Forelimb muscle (tissue), 1 donor: ENCODE measurements around the gene HCN1. TPM values are rescaled to one million over a fixed set of nuclear protein-coding genes. Genes with fewer than 3 reads are reported as not detected.
"Not testable (repeated sequence)": the region's sequence is repeated elsewhere in the genome, so short reads cannot be mapped to it uniquely, and the experiment has no call there.

Experiments used
- DNase-seq: peaks from one replicate; pipeline ENCODE4 v3.0.0-alpha.2; 2013; ENCODE audit warnings: low read depth
- polyA plus RNA-seq: library from polyadenylated mRNA; unstranded; fragments of 120-200 nt; gene quantifications from one replicate; pipeline ENCODE4 v1.2.1, GENCODE V29; 2013; ENCODE audit not compliant: insufficient read length

Gene HCN1
- polyA plus RNA-seq, 1 donor = 3.1 TPM

DNA sequence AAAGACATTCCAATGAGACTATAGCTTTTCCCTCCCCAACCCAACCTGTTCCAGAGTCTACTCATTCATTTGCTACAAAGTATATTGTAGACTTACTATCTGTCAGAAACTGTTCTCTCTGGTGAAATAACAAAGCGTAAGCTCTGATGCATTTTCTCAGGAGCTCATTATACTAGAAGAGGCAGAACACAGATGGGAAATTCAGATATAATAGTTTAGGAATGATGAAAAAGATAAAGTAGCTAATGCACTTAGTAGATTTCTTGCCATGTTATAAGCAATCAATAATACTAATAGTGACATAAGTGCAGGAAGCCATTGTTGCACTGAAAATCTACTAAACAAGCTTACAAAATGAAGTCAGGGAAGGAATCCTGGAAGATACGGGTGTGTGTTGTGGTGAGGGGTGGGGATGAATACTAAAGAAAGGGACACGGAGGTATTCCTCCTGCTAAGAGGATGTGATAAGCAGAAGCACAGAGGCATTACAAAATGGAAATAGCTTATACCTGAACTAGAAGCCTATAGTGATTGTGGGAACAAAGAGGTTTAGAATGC, 78.2 kb downstream of the HCN1 start:
- DNase-seq = no peak

DNA sequence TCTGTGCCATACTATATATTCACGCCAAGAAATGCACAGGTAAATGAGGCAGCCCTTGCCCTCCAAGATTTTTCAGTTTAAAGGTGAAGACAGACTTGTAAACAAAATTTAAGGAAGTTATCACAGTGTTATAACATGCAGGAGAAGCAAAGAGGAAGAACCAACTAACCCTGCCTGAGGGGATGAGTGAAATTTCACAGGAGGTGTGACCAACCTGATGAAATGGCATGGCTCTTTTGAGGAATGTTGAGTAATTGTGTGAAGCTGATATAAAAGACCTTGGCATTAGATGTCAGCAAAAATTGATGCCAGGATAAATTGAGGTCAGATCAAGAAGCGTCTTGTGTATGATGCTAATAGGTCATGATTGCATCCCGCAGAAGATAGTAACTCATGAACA, 86.5 kb downstream of the HCN1 start:
- DNase-seq = no peak

DNA sequence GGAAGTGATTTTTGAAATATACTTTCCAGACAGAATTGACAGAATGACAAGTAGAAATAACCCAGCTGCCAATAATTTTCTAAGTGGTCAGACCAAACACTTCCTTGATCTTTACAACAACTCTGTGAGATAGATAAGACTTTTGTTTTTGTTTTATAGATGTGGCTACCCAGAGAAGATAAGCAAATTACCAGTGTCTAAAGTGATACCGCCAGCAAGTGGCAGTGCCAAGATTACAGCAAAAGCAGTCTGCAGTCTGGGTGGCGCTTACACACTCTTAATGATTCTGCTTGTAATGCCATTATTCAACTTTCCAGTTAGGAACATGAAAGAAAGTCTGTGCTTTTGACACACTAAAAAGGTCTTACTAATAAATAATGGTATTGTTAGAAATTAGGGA, 92.1 kb downstream of the HCN1 start:
- DNase-seq = no peak

DNA sequence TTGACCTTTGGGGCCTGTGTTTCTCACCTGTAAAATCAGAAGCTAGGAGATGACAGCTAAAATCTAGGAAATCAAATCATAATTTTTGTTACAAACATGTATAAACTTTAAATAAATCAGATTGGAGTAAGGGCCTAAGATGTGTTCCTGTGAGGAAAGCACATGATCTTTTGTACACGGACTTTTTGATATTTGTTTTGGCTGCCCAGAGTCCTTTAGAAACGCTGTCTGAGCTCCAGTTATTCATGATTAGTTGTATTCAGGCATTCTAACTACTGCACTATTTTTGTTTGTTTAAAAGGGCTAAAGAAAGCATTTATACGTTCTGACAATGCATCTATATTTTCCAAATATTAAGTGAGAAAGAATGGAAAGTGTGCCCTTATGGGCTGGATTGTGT, 94.8 kb downstream of the HCN1 start:
- no peak for DNase-seq

DNA sequence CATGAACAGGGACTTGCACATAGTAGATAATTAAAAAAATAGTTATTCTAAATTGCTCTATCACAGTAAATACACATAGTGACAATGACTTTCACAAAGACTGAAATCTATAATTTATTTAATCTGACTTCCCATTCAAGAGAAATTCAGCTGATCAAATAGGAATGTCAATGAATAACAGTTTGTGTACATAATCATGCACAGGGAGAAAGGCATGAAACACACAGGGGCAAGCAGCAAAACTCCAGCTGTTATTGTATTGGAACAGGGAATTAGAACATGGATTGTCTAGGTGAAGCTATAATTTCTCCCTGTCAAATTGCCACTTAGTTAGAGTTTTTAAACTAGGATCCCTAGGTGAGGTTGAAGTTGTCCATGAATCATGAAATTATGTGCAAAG, 99.9 kb downstream of the HCN1 start:
- no peak for DNase-seq

DNA sequence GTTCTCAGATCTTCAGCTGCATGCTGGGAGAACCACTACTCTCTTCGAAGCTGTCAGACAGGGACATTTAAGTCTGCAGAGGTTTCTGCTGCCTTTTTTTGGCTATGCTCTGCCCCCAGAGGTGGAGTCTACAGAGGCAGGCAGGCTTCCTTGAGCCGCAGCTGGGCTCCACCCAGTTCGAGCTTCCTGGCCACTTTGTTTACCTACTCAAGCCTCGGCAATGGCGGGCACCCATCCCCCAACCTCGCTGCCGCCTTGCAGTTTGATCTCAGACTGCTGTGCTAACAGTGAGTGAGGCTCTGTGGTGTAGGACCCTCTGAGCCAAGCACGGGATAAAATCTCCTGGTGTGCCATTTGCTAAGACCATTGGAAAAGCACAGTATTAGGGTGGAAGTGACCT, 110.2 kb downstream of the HCN1 start:
- DNase-seq = not testable (repeated sequence)

DNA sequence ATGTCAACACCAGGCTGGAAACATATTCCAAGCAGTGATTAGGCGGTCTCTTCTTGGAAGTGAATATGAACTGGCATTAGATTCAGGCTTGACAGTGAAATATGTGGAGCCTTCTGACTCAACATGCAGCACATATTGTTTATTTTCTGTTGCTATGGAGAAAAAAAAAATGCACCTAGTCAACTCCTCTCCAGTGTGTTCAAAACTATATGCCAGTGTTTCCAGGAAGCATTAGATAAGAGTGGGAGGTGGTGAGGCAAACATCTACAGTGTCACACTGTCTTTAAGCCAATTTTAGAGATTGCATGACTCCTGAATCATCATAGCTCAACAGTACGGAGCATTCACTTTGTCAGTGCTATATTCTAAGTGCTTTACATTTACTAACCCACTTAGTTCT, 117.9 kb downstream of the HCN1 start:
- DNase-seq = no peak

DNA sequence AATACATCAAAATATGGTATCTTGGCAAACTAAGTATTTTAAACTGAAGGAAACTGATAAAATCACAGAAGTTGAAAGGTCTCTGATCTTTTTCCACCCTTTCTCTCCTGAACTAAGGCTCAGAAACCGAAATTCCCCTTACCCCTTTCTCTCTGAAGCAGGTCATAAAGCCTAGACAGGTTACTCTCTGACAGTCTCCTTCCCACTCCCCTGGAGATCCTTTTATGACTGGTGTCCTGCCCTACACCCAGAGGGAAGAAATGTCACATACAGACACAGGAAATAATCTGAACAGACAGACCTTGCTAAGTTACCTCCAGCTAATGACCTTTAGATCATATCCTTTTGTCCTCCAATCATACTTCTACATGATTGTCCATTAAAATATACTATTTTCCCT, 127.4 kb downstream of the HCN1 start:
- no peak for DNase-seq

DNA sequence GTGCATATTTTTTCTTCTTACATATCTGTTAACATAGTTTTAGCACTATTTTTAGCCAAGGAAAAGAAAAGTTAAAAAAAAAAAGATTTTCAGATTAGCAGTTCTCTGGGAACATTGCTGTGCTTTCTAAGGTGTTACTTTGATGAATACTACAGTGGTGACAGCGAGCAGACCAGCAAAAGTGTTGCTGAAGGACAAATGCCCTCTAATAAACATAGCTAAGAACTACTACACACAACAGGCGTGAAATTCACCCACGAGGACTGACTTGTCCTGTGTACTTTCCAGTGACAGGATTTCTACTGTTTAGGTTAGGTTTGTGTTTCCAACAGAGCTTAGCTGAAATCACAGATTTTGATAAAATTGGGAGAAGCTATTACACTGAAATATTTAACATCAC, 153.8 kb downstream of the HCN1 start:
- DNase-seq = no peak

DNA sequence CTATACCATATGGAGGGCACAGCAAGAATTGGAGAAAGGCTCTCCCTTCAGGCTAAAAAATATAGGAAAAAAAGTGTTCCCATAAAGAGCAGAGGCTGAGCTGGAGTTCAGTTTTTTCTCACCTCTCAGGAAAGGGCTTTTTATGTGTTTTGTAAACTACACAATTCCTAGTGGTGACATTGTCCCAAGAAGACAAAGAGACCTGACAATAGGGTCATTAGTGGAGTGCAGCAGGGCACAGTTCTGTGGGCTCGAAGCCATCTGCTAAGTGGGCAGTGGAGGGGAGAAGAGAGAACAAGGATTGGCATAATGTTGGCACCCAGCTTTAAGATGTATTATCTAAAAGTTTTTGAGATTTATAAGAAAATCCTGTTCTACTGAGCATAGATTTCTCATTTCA, 162.5 kb downstream of the HCN1 start:
- no peak for DNase-seq

DNA sequence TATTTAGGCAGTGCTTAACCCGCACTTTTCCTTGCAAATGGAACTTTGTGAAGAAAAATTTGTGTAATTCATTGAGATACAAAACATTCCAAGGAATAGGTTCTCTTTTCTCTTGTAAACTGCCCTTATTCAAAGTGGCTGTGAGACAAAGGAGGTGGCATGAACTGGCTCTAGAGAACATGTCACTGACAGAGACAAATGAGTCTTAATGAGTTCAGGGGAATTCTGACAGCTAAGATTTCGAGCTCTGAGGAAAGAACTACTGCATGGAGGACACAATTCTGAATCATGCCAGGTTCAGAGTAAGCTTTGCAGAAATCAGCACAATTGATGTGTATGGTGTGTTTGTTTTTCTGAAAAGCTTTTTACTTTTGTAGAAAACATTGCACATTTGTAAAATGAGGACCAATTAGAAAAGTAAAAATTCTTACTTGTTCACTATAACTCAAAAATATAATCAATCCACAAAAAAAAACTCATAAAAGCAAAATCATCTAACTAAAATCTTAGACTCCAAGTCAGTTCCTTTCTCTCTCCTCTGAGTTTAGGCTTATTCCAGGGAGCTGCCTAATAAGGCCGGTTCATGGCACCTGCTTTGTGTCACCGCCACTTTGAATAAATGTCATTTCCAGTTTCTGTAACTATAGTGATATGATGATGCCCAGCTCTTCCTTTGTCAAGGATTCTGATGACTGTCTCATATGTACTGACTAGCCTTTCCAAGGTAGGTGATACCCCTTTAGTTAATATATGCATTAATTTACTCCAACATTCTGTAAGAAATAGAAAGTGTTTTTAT, 163.2 kb downstream of the HCN1 start:
- DNase-seq = no peak

DNA sequence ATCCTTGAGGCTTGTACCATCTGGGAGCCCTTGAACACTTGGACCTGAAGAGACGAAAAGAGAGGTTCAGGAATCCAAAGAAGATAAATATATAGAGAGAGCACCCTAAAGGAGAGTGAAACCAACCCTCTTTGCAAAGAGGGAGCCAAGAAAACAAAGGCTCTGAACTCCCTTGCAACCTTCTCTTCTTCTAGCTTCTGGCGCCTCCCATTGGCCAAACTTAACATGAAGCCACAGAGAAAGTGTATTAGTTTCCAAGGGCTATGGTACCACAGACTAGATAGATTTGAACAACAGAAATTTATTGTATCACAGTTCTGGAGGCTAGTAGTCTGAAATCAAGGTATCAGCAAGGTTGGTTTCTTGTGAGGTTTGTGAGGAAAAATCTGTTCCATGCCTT, 175.1 kb downstream of the HCN1 start:
- no peak for DNase-seq

DNA sequence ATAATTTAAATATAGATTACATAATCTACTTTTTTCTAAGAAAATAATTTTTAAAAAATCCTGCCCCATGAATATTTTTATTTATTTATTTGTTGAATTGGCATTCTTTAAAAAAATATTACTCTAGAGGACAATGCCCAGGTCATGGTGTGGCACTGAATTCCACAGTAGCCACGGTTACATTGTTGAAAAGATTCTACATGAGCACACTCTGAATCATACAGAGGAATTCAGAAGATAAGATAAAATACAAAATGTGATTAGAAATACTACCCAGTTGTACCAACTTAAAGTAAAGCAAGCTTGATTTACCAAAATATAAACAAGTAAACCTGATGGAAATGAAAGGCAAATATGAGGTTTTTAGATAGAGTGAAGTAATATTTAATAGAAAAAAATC, 183.7 kb downstream of the HCN1 start:
- DNase-seq = no peak

DNA sequence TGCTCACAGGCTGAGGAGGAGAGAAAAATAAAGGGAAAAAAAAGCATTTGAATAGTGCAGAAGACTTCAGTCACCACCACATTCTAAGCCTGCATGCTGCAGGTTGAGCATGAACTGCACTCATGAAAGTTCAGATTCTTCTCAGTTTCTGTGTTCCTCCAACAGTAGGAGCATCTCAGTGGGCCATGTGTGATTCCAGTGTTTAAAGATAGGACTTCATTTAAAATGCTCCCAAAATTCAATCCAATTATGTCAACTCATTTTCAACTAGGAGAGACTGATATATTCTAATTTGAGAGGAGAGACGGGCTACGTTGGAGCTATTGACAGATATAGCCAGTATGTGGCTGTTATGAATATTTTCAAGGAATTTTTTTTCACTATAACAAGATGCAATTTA, 186.8 kb downstream of the HCN1 start:
- DNase-seq = no peak

DNA sequence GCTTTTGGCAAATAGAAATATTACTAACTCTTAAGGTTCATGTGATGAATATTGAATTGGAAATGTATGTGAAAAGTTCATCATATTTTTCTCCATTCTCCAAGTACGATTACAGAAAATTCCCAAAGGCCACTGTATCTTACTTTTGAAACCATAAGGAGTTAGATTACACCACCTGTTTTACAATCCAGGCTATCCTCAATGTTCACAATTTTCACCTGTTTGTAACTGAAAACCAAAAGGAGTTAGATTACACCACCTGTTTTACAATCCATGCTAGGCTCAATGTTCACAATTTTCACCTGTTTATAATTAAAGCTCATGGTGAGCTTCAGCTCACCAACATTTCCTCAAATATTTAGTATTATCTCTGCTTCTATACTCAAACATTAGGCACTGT, 188.0 kb downstream of the HCN1 start:
- DNase-seq = no peak

DNA sequence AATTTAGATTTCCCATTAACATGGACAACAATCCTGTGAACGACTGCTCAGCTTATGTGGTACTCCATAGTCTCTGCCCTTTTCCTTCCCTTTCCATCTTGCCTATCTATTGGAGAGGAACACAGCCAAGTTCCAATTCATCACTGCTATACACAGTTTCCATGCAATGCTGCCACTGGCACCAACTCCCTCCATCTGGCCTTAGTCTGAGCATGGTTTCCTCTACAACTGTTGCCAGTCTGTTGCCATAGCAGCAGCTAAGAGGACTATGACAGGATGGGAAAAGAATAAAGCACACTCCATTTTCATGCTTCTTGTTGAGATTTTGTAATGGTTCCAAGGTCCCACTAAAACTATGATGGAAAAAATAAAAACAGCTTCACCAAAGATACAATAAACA, 189.0 kb downstream of the HCN1 start:
- peak; percentile 6 for DNase-seq

DNA sequence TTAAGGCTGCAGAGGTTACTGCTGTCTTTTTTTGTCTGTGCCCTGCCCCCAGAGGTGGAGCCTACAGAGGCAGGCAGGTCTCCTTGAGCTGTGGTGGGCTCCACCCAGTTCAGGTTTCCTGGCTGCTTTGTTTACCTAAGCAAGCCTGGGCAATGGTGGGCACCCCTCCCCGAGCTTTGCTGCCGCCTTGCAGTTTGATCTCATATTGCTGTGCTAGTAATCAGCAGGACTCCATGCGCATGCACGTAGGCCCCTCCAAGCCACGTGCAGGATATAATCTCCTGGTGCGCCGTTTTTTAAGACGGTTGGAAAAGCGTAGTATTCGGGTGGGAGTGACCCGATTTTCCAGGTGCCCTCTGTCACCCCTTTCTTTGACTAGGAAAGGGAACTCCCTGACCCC, 197.2 kb downstream of the HCN1 start:
- not testable (repeated sequence) for DNase-seq

DNA sequence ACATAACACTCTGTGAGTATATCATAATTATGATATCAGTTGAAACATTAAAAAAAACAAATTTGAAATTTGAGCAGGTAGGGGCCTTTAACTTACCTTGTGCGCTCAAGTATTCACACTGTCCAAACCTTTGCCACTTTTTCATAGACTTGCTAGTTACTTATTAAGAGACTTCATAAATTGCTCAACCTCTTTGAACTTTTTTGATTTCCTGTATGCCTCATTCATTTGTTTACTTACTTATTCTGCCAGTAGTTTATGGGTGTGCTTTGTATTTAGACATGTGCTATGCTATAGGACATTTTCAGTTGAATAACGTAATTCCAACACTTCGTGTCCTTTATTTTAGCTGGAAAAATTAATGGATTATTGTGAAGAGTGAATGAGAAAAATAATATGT, 204.8 kb downstream of the HCN1 start:
- no peak for DNase-seq

DNA sequence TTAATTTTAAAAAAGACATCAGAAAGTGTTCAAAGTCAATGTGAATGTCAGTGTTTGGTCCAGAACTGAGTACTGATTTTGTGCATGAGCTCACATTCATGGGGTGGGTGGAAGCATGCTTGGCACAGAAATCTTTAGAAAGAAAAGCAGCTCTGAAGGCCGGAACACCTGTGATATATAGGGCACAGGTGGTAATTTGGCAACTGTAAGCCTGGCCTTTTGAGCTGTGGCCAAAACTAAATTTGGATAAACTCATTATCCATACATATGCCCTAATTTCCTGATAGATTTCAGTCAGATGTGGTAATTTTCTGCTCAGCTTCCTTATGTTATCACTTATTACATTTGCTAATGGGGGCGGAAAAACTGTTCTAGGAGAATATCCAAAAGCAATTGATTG, 211.4 kb downstream of the HCN1 start:
- no peak for DNase-seq

DNA sequence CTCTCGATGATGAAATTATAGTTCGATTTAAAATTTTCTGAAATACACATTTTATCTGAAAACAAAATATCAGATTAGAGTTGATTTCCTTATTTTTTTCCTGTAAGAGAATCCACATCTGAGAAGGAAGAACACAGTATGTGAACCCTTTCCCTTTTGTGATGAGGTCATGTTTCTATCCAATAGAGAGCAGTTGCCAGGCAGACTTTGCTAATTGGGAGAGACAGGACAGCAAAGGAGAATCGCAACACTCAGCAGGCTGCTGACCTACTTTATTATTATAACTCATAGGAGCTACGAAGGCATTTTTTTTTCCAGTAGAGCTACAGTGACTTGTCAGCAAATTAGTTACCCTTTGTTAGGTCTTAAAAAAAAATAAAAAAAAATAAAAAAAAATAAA, 242.1 kb downstream of the HCN1 start:
- no peak for DNase-seq

DNA sequence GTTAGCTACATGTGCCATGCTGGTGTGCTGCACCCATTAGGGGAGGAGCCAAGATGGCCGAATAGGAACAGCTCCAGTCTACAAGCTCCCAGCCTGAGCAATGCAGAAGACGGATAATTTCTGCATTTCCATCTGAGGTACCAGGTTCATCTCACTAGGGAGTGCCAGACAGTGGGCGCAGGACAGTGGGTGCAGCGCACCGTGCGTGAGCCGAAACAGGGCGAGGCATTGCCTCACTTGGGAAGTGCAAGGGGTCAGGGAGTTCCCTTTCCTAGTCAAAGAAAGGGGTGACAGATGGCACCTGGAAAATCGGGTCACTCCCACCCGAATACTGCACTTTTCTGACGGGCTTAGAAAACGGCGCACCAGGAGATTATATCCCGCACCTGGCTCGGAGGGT, 251.3 kb downstream of the HCN1 start:
- not testable (repeated sequence) for DNase-seq

DNA sequence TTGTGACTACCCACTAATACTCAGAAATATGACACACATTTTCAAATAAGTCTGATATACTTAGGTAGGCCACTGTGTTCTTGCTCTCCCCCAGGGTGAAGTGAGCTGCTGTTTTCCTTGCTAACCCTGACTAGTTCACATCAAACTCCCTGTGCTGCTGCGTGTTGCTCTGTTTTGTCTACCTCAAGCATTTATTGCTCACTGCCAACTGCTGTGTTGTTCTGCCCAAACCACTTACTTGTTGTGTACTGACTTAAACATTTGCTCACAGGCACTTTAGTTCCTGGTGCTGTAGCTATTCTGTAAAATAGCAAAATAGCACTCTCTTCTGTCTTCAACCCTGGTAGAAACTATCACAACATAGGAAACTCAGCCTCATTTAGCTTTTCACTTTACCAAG, 255.7 kb downstream of the HCN1 start:
- DNase-seq = no peak

DNA sequence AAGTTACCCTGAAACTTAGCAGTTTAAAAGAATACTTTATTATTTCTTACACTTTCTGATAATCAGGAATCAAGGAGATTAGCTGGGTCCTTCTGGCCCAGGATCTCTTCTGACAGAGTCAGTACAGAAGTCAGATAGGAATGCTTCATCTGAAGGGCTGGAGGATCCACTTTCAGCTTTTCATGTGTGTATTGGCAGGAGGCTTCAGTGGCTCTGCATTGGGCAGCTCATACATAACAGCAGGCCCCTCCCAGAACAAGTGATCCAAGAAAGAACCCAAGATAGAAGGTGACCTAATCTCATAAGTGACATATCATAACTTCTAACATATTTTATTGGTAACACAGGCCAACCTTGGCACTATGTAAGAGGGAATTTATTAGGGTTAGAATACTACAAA, 258.4 kb downstream of the HCN1 start:
- no peak for DNase-seq
